PC-3 (cell line): ENCODE data around the gene CRB2.

Source experiments
- CTCF ChIP-seq: fragments of 300-600 bp; sonication (generic); conservative IDR thresholded peaks from 2 replicates; pipeline ENCODE4 v1.5.1; 2017; ENCODE audit warnings: antibody characterized with exemption, low read depth, mild to moderate bottlenecking, low read length
- EZH2 ChIP-seq: fragments of 300-600 bp; sonication (generic); IDR thresholded peaks from one replicate; pipeline ENCODE4 v1.6.1; 2017; ENCODE audit warnings: antibody characterized with exemption, mild to moderate bottlenecking, low read length; ENCODE audit not compliant: unreplicated experiment

GRCh38 chr9:123357743-123358059, 1.7 kb downstream of the CRB2 start:
- TF ChIP-seq CTCF (no peak), EZH2 (no peak)
